Tibial nerve (tissue), 4 donors: ENCODE results near the gene ZNF32. TPM values are rescaled to one million over a fixed set of nuclear protein-coding genes. Genes with fewer than 3 reads are reported as not detected.
A peak's percentile ranks its signal among the peaks of the same experiment; 100 is the strongest.

Source experiments
- DNase-seq, 2 donors: peaks; one replicate each; pipeline ENCODE4 v3.0.0-alpha.2; 2019; ENCODE audit warnings: low spot score in 2 of 2
- H3K27ac ChIP-seq, 4 donors: fragments of 200-600 bp; sonication (generic) in 3 of 4; one replicate each; pipeline ENCODE4 v1.5.1; 2017 to 2019; ENCODE audit warnings: mild to moderate bottlenecking in 1 of 4
- H3K27me3 ChIP-seq, 2 donors: fragments of 200-600 bp; sonication (generic) in 1 of 2; one replicate each; pipeline versions ENCODE4 v1.5.1 to v1.6.0; 2017 to 2019
- H3K36me3 ChIP-seq, 3 donors: fragments of 200-600 bp; sonication (generic); one replicate each; pipeline ENCODE4 v1.5.1; 2018 to 2019
- H3K4me1 ChIP-seq, 4 donors: fragments of 200-600 bp; sonication (generic) in 3 of 4; one replicate each; pipeline ENCODE4 v1.5.1; 2017 to 2019
- H3K4me3 ChIP-seq, 4 donors: fragments of 200-600 bp; sonication (generic) in 3 of 4; one replicate each; pipeline ENCODE4 v1.5.1; 2017 to 2019; ENCODE audit warnings: mild to moderate bottlenecking in 1 of 4, moderate library complexity in 1 of 4
- H3K9me3 ChIP-seq, 4 donors: fragments of 200-600 bp; sonication (generic) in 3 of 4; one replicate each; pipeline ENCODE4 v1.5.1; 2017 to 2019
- CTCF ChIP-seq, 5 experiments: fragments of 200-600 bp in 3 of 5; fragments of 450-650 bp in 2 of 5; sonication (generic) in 3 of 5; IDR thresholded peaks; one replicate each; pipeline ENCODE4 v1.5.1; 2016 to 2019; ENCODE audit warnings: antibody characterized with exemption in 5 of 5, mild to moderate bottlenecking in 3 of 5, moderate library complexity in 2 of 5
- EP300 ChIP-seq, 2 donors: sonication (generic); formaldehyde crosslinking; IDR thresholded peaks; one replicate each; pipeline ENCODE4 v1.6.1; 2017; ENCODE audit warnings: antibody characterized with exemption in 2 of 2, mild to moderate bottlenecking in 1 of 2
- POLR2A ChIP-seq, 2 donors: fragments of 450-650 bp; IDR thresholded peaks; one replicate each; pipeline ENCODE4 v1.6.1; 2017; ENCODE audit warnings: antibody characterized with exemption in 2 of 2, mild to moderate bottlenecking in 2 of 2, moderate library complexity in 2 of 2
- WGBS, 2 donors: methylation state at CpG; one replicate each; pipeline ENCODE4 v1.1.5; 2018; 5-methylcytosine and 5-hydroxymethylcytosine counted together
- total RNA-seq, 4 donors: library from RNA; depleted of rRNA; stranded (reverse); fragments of >200 nt; gene quantifications; one replicate each; pipeline ENCODE4 v1.1.0, GENCODE V29; 2016

ZNF32 gene
- total RNA-seq, 4 donors from 2014 or later: 33.6 to 66.1 (median 52.5) TPM

- H3K27me3 ChIP-seq: no peaks in the 10 kb centered on the region
- H3K4me1 ChIP-seq: peaks cover 0 to 16% (median 0%) of the 10 kb centered on the region in 4 donors
- TF ChIP-seq CTCF (IDR thresholded peaks at IDR 0.05) (no peak), EP300 (IDR thresholded peaks at IDR 0.05) (no peak), POLR2A (IDR thresholded peaks at IDR 0.05) (no peak)
- no peak overlapping the region for H3K4me3 ChIP-seq
- H3K9me3 ChIP-seq: no peaks in the 10 kb centered on the region
- no peak overlapping the region for H3K27ac ChIP-seq
- 77 to 86% methylated on average over 8 of the region's 8 CpGs for whole genome bisulfite sequencing, 2 donors
- DNase-seq: no peak
- H3K36me3 ChIP-seq: no peaks in the 10 kb centered on the region
Observed at GRCh38 chr10:43695321-43695720, 46.6 kb upstream of the ZNF32 start.

- Histone ChIP-seq H3K9me3 (no peaks in the 10 kb centered on the region), H3K27me3 (no peaks in the 10 kb centered on the region), H3K4me1 (peaks cover 0 to 20% (median 1%) of the 10 kb centered on the region in 4 donors), H3K27ac (no peak overlapping the region), H3K36me3 (no peaks in the 10 kb centered on the region), H3K4me3 (no peak overlapping the region)
- DNase-seq: no peak
- 93 to 95% methylated on average over 7 of the region's 7 CpGs for WGBS, 2 donors
- no peak for TF ChIP-seq CTCF (IDR thresholded peaks at IDR 0.05)
- TF ChIP-seq POLR2A (IDR thresholded peaks at IDR 0.05): no peak
- TF ChIP-seq EP300 (IDR thresholded peaks at IDR 0.05): no peak
Observed at GRCh38 chr10:43694526-43694925, 45.8 kb upstream of the ZNF32 start.

GRCh38 chr10:43693602-43694001 is 44.9 kb upstream of the ZNF32 start:
- DNase-seq: no peak

GRCh38 chr10:43692051-43692825 is 43.6 kb upstream of the ZNF32 start:
- no peak for TF ChIP-seq POLR2A (IDR thresholded peaks at IDR 0.05)
- TF ChIP-seq EP300 (IDR thresholded peaks at IDR 0.05): peak in 1 of 2 donors; percentile 68
- no peak for TF ChIP-seq CTCF (IDR thresholded peaks at IDR 0.05)
- Histone ChIP-seq H3K4me3 (no peak overlapping the region), H3K9me3 (no peaks in the 10 kb centered on the region), H3K36me3 (no peaks in the 10 kb centered on the region), H3K27ac (no peak overlapping the region), H3K4me1 (peaks cover 0 to 26% (median 3%) of the 10 kb centered on the region in 4 donors), H3K27me3 (no peaks in the 10 kb centered on the region)
- DNase-seq: peak in 1 of 2 donors; percentile 27
- 83 to 87% methylated on average over 10 of the region's 10 CpGs for WGBS, 2 donors

More at GRCh38 chr10:43693602-43694001, 44.9 kb upstream of the ZNF32 start:
- peaks cover 0 to 26% (median 3%) of the 10 kb centered on the region in 4 donors for H3K4me1 ChIP-seq
- WGBS, 2 donors: 62 to 71% methylated on average over 3 of the region's 3 CpGs
- H3K4me3 ChIP-seq: no peak overlapping the region
- H3K27me3 ChIP-seq: no peaks in the 10 kb centered on the region
- H3K9me3 ChIP-seq: no peaks in the 10 kb centered on the region
- H3K36me3 ChIP-seq: no peaks in the 10 kb centered on the region
- no peak for TF ChIP-seq POLR2A (IDR thresholded peaks at IDR 0.05)
- TF ChIP-seq CTCF (IDR thresholded peaks at IDR 0.05): no peak
- TF ChIP-seq EP300 (IDR thresholded peaks at IDR 0.05): no peak
- H3K27ac ChIP-seq: no peak overlapping the region

- H3K27ac ChIP-seq: no peak overlapping the region
- WGBS, 2 donors: 60 to 68% methylated on average over 2 of the region's 2 CpGs
- no peak for DNase-seq
- H3K36me3 ChIP-seq: no peaks in the 10 kb centered on the region
- H3K27me3 ChIP-seq: no peaks in the 10 kb centered on the region
- peaks cover 0 to 26% (median 3%) of the 10 kb centered on the region in 4 donors for H3K4me1 ChIP-seq
- no peak for TF ChIP-seq EP300 (IDR thresholded peaks at IDR 0.05)
- no peak for TF ChIP-seq CTCF (IDR thresholded peaks at IDR 0.05)
- TF ChIP-seq POLR2A (IDR thresholded peaks at IDR 0.05): no peak
- H3K4me3 ChIP-seq: no peak overlapping the region
- no peaks in the 10 kb centered on the region for H3K9me3 ChIP-seq
Observed at GRCh38 chr10:43691485-43691884, 42.8 kb upstream of the ZNF32 start.
